Right ventricle myocardium inferior (tissue), 1 donor: ENCODE data around the gene TBC1D16. TPM values are rescaled to one million over a fixed set of nuclear protein-coding genes. Genes with fewer than 3 reads are reported as not detected.

Source experiments
- ATAC-seq: fragments of 200-7000 bp; cut with Tn5 transposase; one replicate; pipeline ENCODE4 v1.9.1; 2020; ENCODE audit warnings: mild to moderate bottlenecking, moderate library complexity
- DNase-seq: peaks from one replicate; pipeline ENCODE4 v3.0.0; 2021; ENCODE audit errors: missing footprints
- intact Hi-C: fragments of 100-400 bp; cut with DNase I; formaldehyde crosslinking; loops from one replicate; pipeline ENCODE4 v1.11.0; 2022
- total RNA-seq: library from RNA; stranded (reverse); fragmentation: NEBNext Ultra II Directional; extraction: Animal tissue kit (Norgen Biotek cat#: 25700); gene quantifications from one replicate; pipeline ENCODE4 v1.2.1, GENCODE V29; 2021
- donor health status: DM: no; HTN: yes; CAD: no; lungs with severe emphysema.

TBC1D16 gene
- total RNA-seq, 1 donor from 2014 or later: 16.3 TPM

DNA sequence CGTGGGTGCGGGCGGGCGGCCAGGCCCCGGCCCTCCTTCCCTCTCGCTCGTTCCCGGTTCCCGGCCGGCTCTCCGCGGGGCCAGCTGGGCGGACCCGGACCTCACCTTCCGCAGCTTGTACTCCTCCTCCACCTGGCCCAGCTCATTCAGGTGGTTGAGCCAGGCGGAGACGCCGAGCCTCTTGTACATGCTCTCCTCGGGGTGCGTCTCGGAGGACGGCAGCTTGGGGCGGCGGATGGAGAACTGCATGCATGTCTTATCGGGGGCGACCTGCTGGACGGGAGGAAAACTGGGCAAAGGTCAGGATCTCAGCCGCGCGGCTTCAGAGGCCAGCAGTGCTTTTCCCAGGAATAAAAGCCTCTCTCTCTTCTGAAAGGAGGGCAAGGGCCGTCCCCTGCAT, 85.4 kb downstream of the TBC1D16 start:
- intact Hi-C loops: no loop called here
- ATAC-seq (no peak), DNase-seq (peak; percentile 66)

DNA sequence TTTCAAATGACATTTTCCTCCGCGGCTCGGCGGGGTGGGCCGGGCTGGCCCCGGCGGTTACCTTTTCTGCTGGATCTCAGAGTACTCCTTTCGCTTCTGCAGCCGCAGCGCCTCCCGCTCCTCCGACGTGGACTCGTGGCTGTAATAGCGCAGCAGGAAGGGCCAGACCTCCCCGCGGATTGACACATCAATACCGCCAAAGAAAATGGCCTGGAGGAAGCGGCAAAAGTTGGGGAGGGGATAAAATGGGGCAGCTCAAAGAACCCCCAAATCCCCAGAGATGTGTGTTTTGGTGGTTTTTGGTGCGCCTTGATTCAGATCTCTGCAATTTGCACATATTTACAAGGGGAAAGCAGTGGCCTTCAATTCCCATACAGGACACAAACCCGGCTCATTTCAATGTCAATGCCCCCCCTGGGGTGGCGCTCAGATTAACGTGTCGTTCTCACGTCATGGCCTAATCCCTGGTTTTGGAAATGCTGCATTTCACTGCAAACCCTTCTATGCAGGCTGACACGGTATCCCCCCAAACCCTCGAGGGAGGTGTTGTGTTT, 85.9 kb downstream of the TBC1D16 start:
- intact Hi-C loops: no loop called here
- DNase-seq (peak; percentile 37), ATAC-seq (no peak)

DNA sequence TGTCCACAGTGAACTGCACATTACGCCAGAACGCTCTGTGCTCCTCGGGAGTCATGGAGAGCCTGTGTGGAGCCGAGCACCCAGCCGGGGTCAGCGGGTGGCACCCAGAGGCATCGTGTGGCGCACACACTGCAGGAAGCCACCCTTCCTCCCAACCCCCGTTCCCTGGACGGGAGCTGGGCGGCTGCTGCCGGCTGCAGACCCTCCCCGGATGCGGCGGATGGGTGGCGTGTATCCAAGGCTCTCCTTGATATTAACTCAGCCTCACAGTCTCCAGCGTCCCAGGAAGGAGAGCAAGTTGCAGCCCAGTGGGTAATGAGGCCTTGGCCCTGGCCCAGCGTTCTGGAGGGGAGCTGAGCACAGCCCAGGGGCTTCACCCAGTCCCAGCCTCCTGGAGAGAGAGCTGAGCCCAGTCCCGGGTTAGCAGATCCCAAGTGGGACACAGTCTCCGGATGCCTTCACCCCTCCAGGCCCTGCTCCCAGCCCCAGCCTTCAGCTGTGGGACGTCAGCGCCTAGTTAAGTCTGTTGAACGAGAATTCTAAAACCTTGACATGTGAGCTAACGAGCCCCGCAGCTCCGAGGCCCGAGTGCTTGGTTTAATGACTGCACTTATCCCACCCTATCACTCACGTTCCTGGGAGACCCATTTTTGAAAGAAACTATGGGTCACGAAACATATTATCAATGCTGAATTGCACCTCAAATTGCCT, 86.6 kb downstream of the TBC1D16 start:
- DNase-seq: peak; percentile 35
- intact Hi-C loops: no loop called here
- ATAC-seq: no peak

GRCh38 chr17:79948406-79948944, 87.2 kb downstream of the TBC1D16 start:
- ATAC-seq (no peak), DNase-seq (peak; percentile 33)
- intact Hi-C loops: no loop called here

GRCh38 chr17:79947351-79948031, 88.2 kb downstream of the TBC1D16 start:
- ATAC-seq (no peak), DNase-seq (peak; percentile 64)
- intact Hi-C loops: no loop called here

DNA sequence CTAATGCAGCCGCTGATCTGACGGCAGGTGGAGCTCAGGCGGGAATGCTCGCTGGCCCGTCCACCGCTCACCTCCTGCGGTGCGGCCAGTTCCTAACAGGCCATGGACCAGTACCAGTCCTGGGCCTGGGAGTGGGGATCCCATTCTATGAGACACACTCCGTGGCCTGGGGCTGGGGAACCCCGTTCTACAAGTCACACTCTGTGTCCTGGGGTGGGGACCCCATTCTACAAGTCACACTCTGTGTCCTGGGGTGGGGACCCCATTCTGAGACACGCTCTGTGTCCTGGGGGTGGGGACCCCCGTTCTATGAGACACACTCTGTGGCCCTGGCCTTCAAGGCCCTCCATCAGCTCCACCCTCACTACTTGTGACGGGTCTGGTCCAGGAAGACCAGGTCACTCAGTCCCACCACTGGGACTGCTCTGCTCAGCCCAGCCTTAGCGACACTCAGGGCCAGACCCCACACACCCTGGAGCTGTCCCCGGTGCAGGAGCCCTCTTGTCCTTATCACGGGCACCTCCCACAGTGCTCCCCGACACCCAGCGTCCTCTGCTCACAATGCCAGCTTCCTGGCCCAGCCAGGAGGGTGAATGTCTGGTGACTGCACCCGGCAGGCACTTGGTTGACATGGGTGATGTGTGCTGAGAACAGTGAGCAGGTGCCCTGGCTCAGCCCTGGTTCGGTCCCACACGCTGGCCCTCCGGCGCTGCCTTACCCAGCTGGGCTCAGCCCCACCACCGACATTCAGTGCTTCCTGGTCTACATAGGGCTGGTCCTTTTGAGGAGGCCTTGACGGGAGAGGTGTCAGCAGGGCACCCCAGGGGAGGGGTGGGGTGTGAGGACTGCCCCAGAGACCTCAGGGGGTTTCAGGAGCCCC, 89.1 kb downstream of the TBC1D16 start:
- ATAC-seq (no peak), DNase-seq (peak; percentile 60)
- intact Hi-C loops: no loop called here

DNA sequence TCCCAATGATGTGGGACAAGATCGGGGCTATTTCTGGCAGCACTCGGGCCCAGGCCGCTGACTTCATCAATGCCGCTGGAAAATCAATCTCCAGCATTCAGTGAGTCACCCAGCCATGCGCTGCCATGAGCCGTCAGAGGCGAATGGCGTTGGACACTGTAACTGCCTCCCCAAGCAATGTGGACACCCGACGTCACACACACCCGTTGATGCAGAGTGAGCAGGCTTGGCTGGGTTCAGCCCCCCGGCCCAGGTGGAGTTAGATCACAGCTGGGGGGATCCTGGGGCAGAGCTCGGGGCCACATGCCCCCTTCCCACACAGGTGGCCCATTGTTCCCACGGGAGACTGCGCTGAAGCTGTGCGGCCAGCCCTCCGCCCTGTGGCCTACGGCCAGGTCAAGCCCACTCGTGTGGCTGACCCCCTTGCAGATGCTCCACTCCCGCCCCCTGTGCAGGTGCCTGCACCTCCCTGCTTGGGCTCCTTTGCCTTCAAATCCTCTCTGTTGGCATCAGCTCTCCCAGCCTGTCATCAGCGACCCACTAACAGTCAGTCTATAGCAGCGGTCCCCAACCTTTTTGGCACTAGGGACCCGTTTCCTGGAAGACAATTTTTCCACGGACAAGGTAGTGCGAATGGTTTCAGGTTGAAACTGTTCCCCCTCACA, 89.9 kb downstream of the TBC1D16 start:
- DNase-seq (peak; percentile 33), ATAC-seq (no peak)
- intact Hi-C loops: no loop called here

DNA sequence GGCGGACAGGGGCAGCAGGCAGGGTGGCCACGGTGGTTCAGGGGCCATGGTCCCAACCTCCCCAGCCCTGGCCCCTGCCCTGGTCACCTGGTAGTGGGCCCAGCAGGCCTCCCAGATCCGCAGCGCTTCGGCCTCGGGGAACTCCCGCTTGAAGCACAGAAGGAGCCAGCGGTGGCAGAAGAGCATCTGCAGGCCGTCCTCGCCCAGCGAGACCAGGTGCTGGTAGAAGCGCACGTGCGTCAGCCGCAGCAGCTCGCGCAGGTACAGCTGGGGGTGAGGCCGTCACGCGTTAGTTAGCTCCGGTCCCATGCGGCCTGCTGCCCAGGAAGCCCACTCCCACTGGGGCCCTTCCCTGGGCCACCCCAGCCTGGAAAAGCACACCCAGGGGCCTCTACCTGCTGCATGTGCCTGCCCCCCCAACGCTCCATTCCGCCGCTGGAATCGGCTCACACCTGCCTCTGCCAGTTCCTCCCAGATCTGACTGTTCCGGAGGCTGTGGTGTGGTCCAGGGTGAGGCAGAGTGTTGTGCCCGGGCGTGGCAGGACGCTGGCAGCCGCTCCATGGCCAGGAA, 90.8 kb downstream of the TBC1D16 start:
- no peak for ATAC-seq
- intact Hi-C loops: no loop called here
- DNase-seq: peak; percentile 60

- intact Hi-C loops: no loop called here
- ATAC-seq: no peak
- peak; percentile 40 for DNase-seq
Measured at GRCh38 chr17:79944251-79944812, 91.3 kb downstream of the TBC1D16 start.

- DNase-seq (peak; percentile 68), ATAC-seq (no peak)
- intact Hi-C loops: no loop called here
Measured at GRCh38 chr17:79943347-79944241, 92.1 kb downstream of the TBC1D16 start.

GRCh38 chr17:79942591-79943346, 92.9 kb downstream of the TBC1D16 start:
- DNase-seq (peak; percentile 64), ATAC-seq (no peak)
- intact Hi-C loops: no loop called here

DNA sequence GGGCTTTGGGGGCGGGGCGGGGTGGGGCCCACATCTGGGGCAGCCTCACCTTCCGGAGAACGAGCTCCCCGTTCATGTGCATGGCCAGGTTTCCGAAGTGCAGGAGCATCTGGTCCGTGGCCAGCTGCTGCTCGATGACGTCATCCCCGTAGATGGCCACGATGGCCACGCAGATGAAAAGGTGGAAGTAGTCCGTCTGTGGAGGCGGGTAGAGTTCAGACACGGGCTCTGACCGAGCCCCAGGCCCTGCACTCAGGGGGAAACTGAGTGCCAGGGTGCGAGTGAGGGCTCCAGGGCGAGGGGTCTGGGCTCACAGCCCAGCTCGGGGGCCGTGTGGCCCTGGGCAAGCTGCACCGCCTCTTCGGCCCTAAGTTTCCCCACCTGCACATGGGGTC, 93.7 kb downstream of the TBC1D16 start:
- peak; percentile 15 for DNase-seq
- intact Hi-C loops: no loop called here
- ATAC-seq: no peak

- intact Hi-C loops: no loop called here
- peak; percentile 42 for DNase-seq
- ATAC-seq: no peak
Measured at GRCh38 chr17:79941088-79942010, 94.3 kb downstream of the TBC1D16 start.

DNA sequence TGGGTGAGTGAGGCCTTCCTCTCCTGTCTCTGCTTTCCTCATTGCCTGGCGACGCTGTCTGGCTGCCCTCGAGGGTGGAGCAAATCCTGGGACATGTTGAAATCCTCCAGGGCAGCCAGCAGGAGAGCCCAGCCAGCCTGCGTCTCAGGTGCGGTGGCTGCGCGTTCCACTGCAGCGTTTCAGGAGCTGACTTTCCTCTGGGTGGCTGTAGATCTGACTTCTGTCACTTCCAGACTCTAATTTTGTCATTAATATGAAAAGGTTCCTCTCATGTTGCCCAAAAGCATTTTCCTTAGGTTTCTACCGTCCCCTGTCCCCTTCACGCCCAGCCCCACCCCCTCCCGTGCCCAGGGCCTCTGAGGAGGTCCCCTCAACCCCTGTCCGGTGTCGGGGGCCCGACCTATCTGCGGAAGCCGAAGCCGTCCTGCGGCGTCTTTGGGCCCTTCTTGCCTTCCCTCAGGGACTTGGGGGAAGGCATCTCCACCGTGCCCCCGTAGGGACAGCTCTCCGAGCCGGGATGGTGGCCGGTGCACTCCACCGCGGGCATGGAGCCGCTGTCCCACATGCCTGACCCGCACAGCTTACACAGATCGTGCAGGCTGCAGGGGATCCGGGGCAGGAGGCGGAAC, 95.1 kb downstream of the TBC1D16 start:
- no peak for ATAC-seq
- intact Hi-C loops: no loop called here
- DNase-seq: peak; percentile 45
